ENCODE results near the gene OR2B2. TPM values are rescaled to one million over a fixed set of nuclear protein-coding genes. Genes with fewer than 3 reads are reported as not detected.

Gene OR2B2
- total RNA-seq, 1 donor from 2014 or later: not detected

- no peak for DNase-seq (ENCODE audit: low spot score in 2 of 2)
- no peaks in the 10 kb centered on the region for H3K27me3 ChIP-seq
- H3K36me3 ChIP-seq: no peaks in the 10 kb centered on the region
- H3K4me3 ChIP-seq: no peak overlapping the region
- peaks cover 6 to 14% of the 10 kb centered on the region in 2 donors for H3K4me1 ChIP-seq
- H3K27ac ChIP-seq: no peak overlapping the region
- intact Hi-C loops (cut with DNase I): loop anchor here (10.0 kb wide), 1 partner anchor 1274 kb away; the partner anchor contains the start of gene ABT1
- no peaks in the 10 kb centered on the region for H3K9me3 ChIP-seq
- TF ChIP-seq CTCF (IDR thresholded peaks at IDR 0.05): no peak
These were observed 43.9 kb downstream of the OR2B2 start for GRCh38 chr6:27868311-27868710.

- H3K4me3 ChIP-seq: peak overlapping the region in 1 of 2 donors; percentile 73
- no peak for DNase-seq (ENCODE audit: low spot score in 2 of 2)
- intact Hi-C loops (cut with DNase I): loop anchor here (10.0 kb wide), 1 partner anchor 1273 kb away; the partner anchor contains the start of gene ABT1
- no peaks in the 10 kb centered on the region for H3K9me3 ChIP-seq
- peaks cover 6 to 14% of the 10 kb centered on the region in 2 donors for H3K4me1 ChIP-seq
- H3K27ac ChIP-seq: no peak overlapping the region
- H3K27me3 ChIP-seq: no peaks in the 10 kb centered on the region
- no peak for TF ChIP-seq CTCF (IDR thresholded peaks at IDR 0.05)
- no peaks in the 10 kb centered on the region for H3K36me3 ChIP-seq
These were observed 44.3 kb downstream of the OR2B2 start for GRCh38 chr6:27867945-27868300.

- intact Hi-C loops (cut with DNase I): loop anchor here (10.0 kb wide), 1 partner anchor 1272 kb away; the partner anchor contains the start of gene ABT1
- no peak for TF ChIP-seq CTCF (IDR thresholded peaks at IDR 0.05)
- Histone ChIP-seq H3K4me1 (peaks cover 6 to 14% of the 10 kb centered on the region in 2 donors), H3K4me3 (peak overlapping the region; percentile 50 to 73), H3K36me3 (no peaks in the 10 kb centered on the region), H3K9me3 (no peaks in the 10 kb centered on the region), H3K27me3 (no peaks in the 10 kb centered on the region), H3K27ac (peak overlapping the region in 1 of 2 donors; percentile 35)
- peak in 1 of 2 donors; percentile 72 for DNase-seq (ENCODE audit: low spot score in 2 of 2)
These were observed 44.9 kb downstream of the OR2B2 start for GRCh38 chr6:27867051-27867944.

- no peak for DNase-seq (ENCODE audit: low spot score in 2 of 2)
- intact Hi-C loops (cut with DNase I): loop anchor here (10.0 kb wide), 1 partner anchor 1272 kb away; the partner anchor contains the start of gene ABT1
- no peak for TF ChIP-seq CTCF (IDR thresholded peaks at IDR 0.05)
- Histone ChIP-seq H3K4me3 (peak overlapping the region; percentile 50 to 73), H3K27me3 (no peaks in the 10 kb centered on the region), H3K27ac (peak overlapping the region in 1 of 2 donors; percentile 35), H3K36me3 (no peaks in the 10 kb centered on the region), H3K9me3 (no peaks in the 10 kb centered on the region), H3K4me1 (peaks cover 6 to 14% of the 10 kb centered on the region in 2 donors)
These were observed 45.7 kb downstream of the OR2B2 start for GRCh38 chr6:27866357-27867050.

- no peaks in the 10 kb centered on the region for H3K9me3 ChIP-seq
- intact Hi-C loops (cut with DNase I): loop anchor here (10.0 kb wide), 1 partner anchor 1271 kb away; the partner anchor contains the start of gene ABT1
- no peaks in the 10 kb centered on the region for H3K36me3 ChIP-seq
- no peak for DNase-seq (ENCODE audit: low spot score in 2 of 2)
- peak overlapping the region; percentile 50 to 73 for H3K4me3 ChIP-seq
- H3K27ac ChIP-seq: no peak overlapping the region
- no peak for TF ChIP-seq CTCF (IDR thresholded peaks at IDR 0.05)
- H3K27me3 ChIP-seq: no peaks in the 10 kb centered on the region
- H3K4me1 ChIP-seq: peaks cover 6 to 14% of the 10 kb centered on the region in 2 donors
These were observed 46.3 kb downstream of the OR2B2 start for GRCh38 chr6:27865850-27866356.

Data from ascending aorta (tissue), 2 donors.